ENCODE measurements around the gene CLSTN3. TPM values are rescaled to one million over a fixed set of nuclear protein-coding genes. Genes with fewer than 3 reads are reported as not detected.
A peak's percentile ranks its signal among the peaks of the same experiment; 100 is the strongest.

Gene CLSTN3
- polyA plus RNA-seq, 1 of the 3 experiments (the other 2 are of a cell fraction), result 12.7 TPM

- H3K27me3 ChIP-seq (ENCODE audit: insufficient read depth), result no peaks in the 10 kb centered on the region
- H3K4me3 ChIP-seq (ENCODE audit: low read depth in 2 of 2, low read length in 1 of 2), result peak within 1 kb of the TSS; percentile 25 to 54; a peak in 3 of 4 replicates
- H3K9me2 ChIP-seq, result no peaks in the 10 kb centered on the region
- no peaks in the 10 kb centered on the region for H3K79me2 ChIP-seq (ENCODE audit: insufficient read depth)
- ChIA-PET POLR2A (interaction anchor here (0.7 kb wide), 1 partner anchor 148 kb away, joined by 3 read pairs; the partner anchor contains the start of gene C12orf57), CTCF (interaction anchor here (0.6 to 2.5 kb wide), 16 partner anchors 10 to 220 kb away, joined by 3 to 19 read pairs (median 4); partner anchors contain the start of genes C1S and SPSB2)
- H2AFZ ChIP-seq (ENCODE audit: low read depth), result peak within 1 kb of the TSS; percentile 91; the same call in 1 of the 2 replicates
- peaks cover 0 to 8% of the 10 kb centered on the region in 2 experiments; a peak in 1 of 4 replicates for H3K4me1 ChIP-seq (ENCODE audit: control insufficient read depth in 1 of 2, insufficient read depth in 2 of 2, low read depth in 1 of 2, low read length in 1 of 2)
- H3K4me2 ChIP-seq, result peak within 1 kb of the TSS; percentile 71
- H3K9ac ChIP-seq, result peak within 1 kb of the TSS; percentile 33; the same call in 1 of the 2 replicates
- H3F3A ChIP-seq (replicated peaks; ENCODE audit: insufficient read depth), result peaks cover 6% of the 10 kb centered on the region
- no peaks in the 10 kb centered on the region for H3K9me3 ChIP-seq
- 27% methylated on average over 16 of the region's 16 CpGs for WGBS (ENCODE audit: low lambda C conversion rate)
- TF ChIP-seq CTCF (IDR thresholded peaks at IDR 0.05), result peak; percentile 81
- TF ChIP-seq GATA2 (CRISPR knock-in tag; IDR thresholded peaks at IDR 0.05), result no peak
- peak; percentile 75 for TF ChIP-seq SMC3 (IDR thresholded peaks at IDR 0.05; ENCODE audit: low read depth, low read length)
- peak; percentile 72 for TF ChIP-seq RAD21 (IDR thresholded peaks at IDR 0.05; ENCODE audit: low read length)
- no peak for TF ChIP-seq FOXM1 (IDR thresholded peaks at IDR 0.05; ENCODE audit: low read depth)
- H3K36me3 ChIP-seq (replicated peaks in 1 of 2; ENCODE audit: control insufficient read depth in 1 of 2, insufficient read depth in 2 of 2, low read length in 1 of 2), result no peaks in the 10 kb centered on the region
- H3K27ac ChIP-seq (ENCODE audit: low read depth in 2 of 2, low read length in 1 of 2), result no peak within 1 kb of the TSS
- no peaks in the 10 kb centered on the region for H4K20me1 ChIP-seq (ENCODE audit: insufficient read depth)
- DNase-seq, result peak; percentile 77
Observed at GRCh38 chr12:7092229-7092985, 37.8 kb upstream of the CLSTN3 start, which contains the start of gene C1R. C1R (minus strand) TSS chr12:7092445; CDS start chr12:7092388, 57 bp downstream.

GRCh38 chr12:7092986-7093460, 37.1 kb upstream of the CLSTN3 start:
- no peaks in the 10 kb centered on the region for H3K9me2 ChIP-seq
- H3K27me3 ChIP-seq (ENCODE audit: insufficient read depth), result no peaks in the 10 kb centered on the region
- no peak for DNase-seq
- no peak overlapping the region for H2AFZ ChIP-seq (ENCODE audit: low read depth)
- peaks cover 6% of the 10 kb centered on the region for H3F3A ChIP-seq (replicated peaks; ENCODE audit: insufficient read depth)
- no peak overlapping the region for H3K4me3 ChIP-seq (ENCODE audit: low read depth in 2 of 2, low read length in 1 of 2)
- H3K4me1 ChIP-seq (ENCODE audit: control insufficient read depth in 1 of 2, insufficient read depth in 2 of 2, low read depth in 1 of 2, low read length in 1 of 2), result peaks cover 0 to 8% of the 10 kb centered on the region in 2 experiments; a peak in 1 of 4 replicates
- no peak overlapping the region for H3K9ac ChIP-seq
- H3K27ac ChIP-seq (ENCODE audit: low read depth in 2 of 2, low read length in 1 of 2), result no peak overlapping the region
- ChIA-PET CTCF (interaction anchor here (0.6 to 2.5 kb wide), 16 partner anchors 10 to 220 kb away, joined by 3 to 19 read pairs (median 4); partner anchors contain the start of genes C1S and SPSB2), POLR2A (no interaction called here)
- H3K4me2 ChIP-seq, result no peak overlapping the region
- no peaks in the 10 kb centered on the region for H3K79me2 ChIP-seq (ENCODE audit: insufficient read depth)
- H3K9me3 ChIP-seq, result no peaks in the 10 kb centered on the region
- H4K20me1 ChIP-seq (ENCODE audit: insufficient read depth), result no peaks in the 10 kb centered on the region
- 75% methylated on average over 6 of the region's 8 CpGs for WGBS (ENCODE audit: low lambda C conversion rate)
- no peaks in the 10 kb centered on the region for H3K36me3 ChIP-seq (replicated peaks in 1 of 2; ENCODE audit: control insufficient read depth in 1 of 2, insufficient read depth in 2 of 2, low read length in 1 of 2)
- TF ChIP-seq ELF1 (IDR thresholded peaks at IDR 0.05) (no peak), REST (IDR thresholded peaks at IDR 0.05; ENCODE audit: low read depth, low read length) (no peak), TAF1 (IDR thresholded peaks at IDR 0.05; ENCODE audit: borderline replicate concordance, low read depth, low read length) (no peak), IRF3 (IDR thresholded peaks at IDR 0.05; ENCODE audit: low read depth, low read length) (no peak), EZH2phosphoT487 (IDR thresholded peaks at IDR 0.05; ENCODE audit: borderline replicate concordance, low read depth) (no peak), SIN3A (IDR thresholded peaks at IDR 0.05; ENCODE audit: borderline replicate concordance, low read depth, low read length) (no peak), MXI1 (IDR thresholded peaks at IDR 0.05; ENCODE audit: low read depth, low read length) (no peak), RXRA (IDR thresholded peaks at IDR 0.05; ENCODE audit: borderline replicate concordance, low read depth) (no peak), PBX3 (IDR thresholded peaks at IDR 0.05) (no peak), TEAD4 (IDR thresholded peaks at IDR 0.05; ENCODE audit: borderline replicate concordance, insufficient read depth) (no peak)

Measured in SK-N-SH (cell line).